ACHN (cell line): ENCODE data around the gene EBPL.
A peak's percentile ranks its signal among the peaks of the same experiment; 100 is the strongest.
"Not testable (repeated sequence)": the region's sequence is repeated elsewhere in the genome, so short reads cannot be mapped to it uniquely, and the experiment has no call there.

Experiments
- DNase-seq: peaks from one replicate; pipeline ENCODE4 v3.0.0-alpha.2; 2015
- in situ Hi-C: cut with HindIII; loops from 2 replicates; pipeline ENCODE4 v1.10.0; 2017; ENCODE audit warnings: low sequenced_read_pairs, low pct_ligation_motif_present, low pct_unique_long_range_greater_than_20kb

EBPL gene

GRCh38 chr13:49690995-49691784 lies at the start of gene EBPL:
Gene EBPL (minus strand): TSS chr13:49691486. CDS start chr13:49691424, 62 bp downstream.
- peak; percentile 84 for DNase-seq
- in situ Hi-C loops: no loop called here

DNA sequence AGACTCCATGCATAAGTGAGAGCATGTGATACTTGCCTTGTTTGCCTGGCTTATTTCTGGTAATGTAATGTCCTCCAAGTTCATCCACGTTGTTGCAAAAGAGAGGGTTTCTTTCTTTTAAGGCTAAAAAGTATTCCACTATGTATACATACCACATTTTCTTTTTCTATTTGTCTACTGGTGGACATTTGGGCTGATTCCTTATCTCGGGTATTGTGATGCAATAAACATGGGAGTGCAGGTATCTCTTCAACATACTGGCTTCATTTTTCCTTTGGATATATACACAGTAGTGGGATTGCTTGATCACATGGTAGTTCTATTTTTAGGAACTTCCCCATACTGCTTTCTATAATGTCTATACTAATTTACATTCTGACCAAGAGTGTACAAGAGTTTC lies 49.6 kb upstream of the EBPL start:
- DNase-seq: no peak
- in situ Hi-C loops: no loop called here

DNA sequence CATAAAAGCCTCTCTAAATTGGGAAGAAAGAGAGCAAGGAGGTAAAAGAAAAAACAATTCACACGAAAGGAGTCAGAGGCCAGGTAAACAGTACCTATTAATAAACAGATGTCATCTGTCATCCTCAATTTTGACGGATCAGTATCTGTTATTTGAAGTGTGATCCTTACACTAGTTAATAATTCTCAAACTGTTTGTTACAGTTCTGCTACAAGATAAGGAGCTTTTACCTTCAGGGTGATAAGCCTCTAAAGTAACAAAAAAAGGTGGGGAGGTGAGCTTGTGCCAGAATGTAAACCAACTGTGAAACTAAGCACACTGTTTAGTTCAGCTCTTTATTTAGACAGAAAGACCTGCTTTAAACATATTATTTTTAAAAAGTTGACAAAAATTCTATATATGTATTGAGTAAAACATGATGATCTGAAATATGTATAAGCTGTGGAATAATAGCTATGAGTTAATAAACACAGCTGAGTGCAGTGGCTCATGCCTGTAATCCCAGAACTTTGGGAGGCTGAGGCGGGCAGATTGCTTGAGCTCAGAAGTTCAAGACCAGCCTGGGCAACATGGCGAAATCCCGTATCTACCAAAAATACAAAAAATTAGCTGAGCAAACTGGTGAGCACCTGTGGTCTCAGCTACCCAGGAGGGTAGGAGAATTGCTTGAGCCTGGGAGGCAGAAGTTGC lies 48.4 kb upstream of the EBPL start:
- in situ Hi-C loops: no loop called here
- no peak for DNase-seq

DNA sequence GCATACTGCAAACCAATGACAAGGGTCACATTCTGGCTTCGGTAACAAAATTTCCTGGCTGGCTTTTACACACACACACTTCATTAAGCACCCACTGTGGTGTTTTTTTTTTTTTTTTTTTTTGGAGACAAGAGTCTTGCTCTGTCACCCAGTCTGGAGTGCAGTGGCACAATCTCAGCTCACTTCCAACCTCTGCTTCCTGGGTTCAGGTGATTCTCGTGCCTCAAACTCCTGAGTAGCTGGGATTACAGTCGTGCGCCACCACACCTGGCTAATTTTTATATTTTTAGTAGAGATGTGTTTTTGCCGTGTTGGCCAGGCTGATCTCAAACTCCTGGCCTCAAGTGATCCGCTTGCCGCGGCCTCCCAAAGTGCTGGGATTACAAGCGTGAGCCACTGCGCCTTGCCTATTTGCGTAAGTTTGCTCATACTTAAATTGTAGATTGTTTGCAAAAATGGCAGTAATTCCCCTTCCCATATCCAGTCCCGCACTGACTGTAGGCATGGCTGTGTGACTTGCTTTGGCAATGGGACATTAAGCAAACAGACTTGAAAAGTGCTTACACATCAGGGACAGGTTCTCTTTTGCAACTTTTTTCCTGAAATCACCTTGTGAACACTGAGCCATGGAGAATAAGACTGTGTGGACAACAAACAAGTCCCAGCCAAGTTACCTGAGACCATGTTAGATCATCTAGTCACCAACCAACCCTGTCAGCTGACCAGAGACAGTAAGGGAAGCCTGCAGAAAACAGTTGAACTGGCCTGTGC lies 42.1 kb upstream of the EBPL start:
- DNase-seq: no peak
- in situ Hi-C loops: no loop called here

DNA sequence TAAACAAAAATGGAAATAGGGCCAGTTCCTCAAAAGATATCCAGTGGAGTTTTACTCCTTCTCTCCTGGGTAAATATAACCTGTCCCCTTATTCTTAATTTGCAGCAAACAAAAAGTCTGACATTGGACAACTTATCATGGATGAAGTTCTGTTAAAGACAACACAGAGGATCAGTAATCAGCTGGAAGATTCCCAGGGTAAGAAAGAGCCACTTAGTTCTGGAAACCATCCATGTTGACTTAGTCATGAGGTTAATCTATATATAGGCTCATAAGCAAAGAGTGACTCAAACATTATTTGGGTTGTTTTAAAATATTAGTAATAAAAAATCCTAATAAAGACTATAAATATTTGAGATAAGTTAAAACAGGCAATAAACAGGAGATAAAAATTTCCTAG lies 40.5 kb upstream of the EBPL start:
- DNase-seq: peak; percentile 41
- in situ Hi-C loops: no loop called here

DNA sequence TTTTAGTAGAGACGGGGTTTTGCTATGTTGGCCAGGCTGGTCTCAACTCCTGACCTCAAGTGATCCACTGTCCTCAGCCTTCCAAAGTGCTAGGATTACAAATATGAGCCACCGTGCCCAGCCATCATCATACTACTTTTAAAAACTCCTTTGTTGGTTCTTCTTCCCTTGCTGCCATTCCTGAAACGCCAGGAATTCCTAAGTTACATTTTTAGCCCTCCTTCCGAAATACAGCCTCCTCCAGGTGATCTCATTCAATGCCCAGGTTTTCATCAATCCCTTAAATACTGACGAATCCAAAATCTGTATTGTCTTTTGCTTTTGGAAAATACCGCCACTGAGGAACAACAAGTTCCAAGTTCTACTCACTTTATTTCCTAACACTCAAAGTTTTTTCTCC lies 25.3 kb upstream of the EBPL start:
- in situ Hi-C loops: no loop called here
- DNase-seq: no peak

- no peak for DNase-seq
- in situ Hi-C loops: no loop called here
These were observed 23.5 kb upstream of the EBPL start for GRCh38 chr13:49714757-49715156.

DNA sequence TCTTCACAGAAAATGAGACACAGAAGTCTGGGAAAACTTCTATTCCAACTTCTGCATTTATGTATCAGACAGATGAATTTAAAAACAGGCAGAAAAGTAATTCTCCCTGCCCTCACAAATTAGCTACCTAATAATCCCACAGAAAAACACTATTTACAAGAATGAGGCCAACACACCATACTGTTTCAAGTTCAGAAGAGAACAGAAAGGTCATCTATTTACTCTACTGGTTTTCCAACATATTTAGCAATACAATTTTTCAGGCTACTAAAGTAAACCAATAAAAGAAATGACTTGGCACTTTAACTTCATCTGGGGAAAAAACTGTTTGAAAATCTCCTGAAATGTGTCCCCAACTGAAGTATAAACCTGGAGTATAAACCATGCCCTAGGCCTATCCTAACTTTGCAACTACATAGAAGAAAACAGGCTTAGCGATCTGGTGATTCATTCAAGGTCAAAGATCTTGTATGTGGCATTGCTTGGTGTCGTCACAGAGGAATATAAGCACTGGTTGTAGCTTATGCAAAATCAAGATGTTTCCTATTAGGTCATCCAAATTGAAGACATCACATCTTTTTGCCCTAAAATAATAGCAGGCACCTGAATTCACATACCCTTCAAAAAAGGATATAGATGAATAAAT lies 20.1 kb upstream of the EBPL start:
- in situ Hi-C loops: no loop called here
- no peak for DNase-seq

DNA sequence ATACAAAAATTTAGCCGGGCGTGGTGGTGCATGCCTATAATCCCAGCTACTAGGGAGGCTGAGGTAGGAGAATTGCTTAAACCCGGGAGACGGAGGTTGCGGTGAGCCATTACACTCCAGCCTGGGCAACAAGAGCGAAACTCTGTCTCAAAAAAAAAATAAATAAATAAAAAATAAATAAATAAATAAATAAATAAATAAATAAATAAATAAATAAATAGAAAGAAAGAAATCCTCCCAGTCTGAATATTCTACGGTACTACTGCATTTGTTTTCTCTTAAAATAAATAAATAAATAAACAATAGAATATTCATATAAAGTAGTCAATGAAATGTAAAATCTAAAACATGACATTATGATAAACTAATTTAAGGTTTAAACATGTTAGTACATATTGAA lies 13.0 kb upstream of the EBPL start:
- in situ Hi-C loops, DNase-seq: not testable (repeated sequence)

- no peak for DNase-seq
These were observed 10.2 kb upstream of the EBPL start for GRCh38 chr13:49701491-49701890.

GRCh38 chr13:49697468-49697867 lies 6.2 kb upstream of the EBPL start:
- no peak for DNase-seq
- in situ Hi-C loops: no loop called here

More at GRCh38 chr13:49701491-49701890, 10.2 kb upstream of the EBPL start:
- in situ Hi-C loops: no loop called here

GRCh38 chr13:49694446-49694845 lies 3.2 kb upstream of the EBPL start:
- in situ Hi-C loops: no loop called here
- no peak for DNase-seq

GRCh38 chr13:49693877-49694276 lies 2.6 kb upstream of the EBPL start:
- in situ Hi-C loops: no loop called here
- DNase-seq: no peak

DNA sequence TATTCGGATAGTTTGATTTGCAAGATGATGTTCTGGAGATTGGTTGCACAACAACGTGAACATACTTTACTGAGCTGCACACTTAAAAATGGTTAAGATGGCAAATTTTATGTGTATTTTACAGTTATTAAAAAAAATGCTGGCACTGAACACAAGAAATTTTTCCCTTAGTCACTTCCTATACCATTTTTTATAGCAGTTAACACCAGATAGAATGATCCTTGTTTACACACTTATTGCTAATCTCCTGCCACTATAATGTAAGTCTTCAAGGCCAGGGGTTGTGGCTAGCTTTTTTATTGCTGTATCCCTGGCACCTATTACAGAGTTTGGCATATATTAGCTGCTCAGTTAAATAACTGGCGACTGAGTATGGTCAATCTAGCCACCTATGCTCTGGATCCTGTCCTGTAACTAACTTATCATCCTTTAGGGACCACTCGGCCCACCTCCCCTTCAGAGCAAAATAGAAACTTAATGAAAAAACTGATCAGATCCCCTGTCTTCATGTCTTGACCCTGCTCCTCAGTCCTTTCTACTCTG lies 2.0 kb upstream of the EBPL start:
- no peak for DNase-seq
- in situ Hi-C loops: no loop called here

GRCh38 chr13:49690133-49690994 lies 922 bp downstream of the EBPL start:
- in situ Hi-C loops: no loop called here
- DNase-seq: peak; percentile 32

DNA sequence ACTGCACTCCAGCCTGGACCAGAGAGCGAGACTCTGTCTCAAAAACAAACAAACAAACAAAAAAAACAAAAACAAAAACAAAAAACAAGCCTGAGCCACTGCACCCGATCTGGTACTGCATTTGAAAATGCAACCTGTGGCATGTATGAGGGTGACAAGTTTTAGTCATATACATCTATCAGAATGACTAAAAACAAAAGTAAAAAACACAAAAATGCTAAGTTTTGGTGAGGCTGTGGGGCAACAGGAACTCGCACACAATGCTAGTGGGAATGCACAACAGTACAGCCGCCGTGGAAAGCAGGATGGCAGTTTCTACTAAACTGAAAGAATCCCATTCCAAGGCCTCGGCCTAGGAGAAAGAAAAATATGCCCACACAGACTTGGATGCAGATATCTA lies 7.8 kb downstream of the EBPL start:
- no peak for DNase-seq
- in situ Hi-C loops: no loop called here

GRCh38 chr13:49681842-49682435 lies 9.3 kb downstream of the EBPL start:
- in situ Hi-C loops: no loop called here
- DNase-seq: no peak
